Neuron (in vitro differentiated cells): ENCODE measurements around the gene NF1.
A peak's percentile ranks its signal among the peaks of the same experiment; 100 is the strongest.
"Not testable (repeated sequence)": the region's sequence is repeated elsewhere in the genome, so short reads cannot be mapped to it uniquely, and the experiment has no call there.

Experiments used
- H2AFZ ChIP-seq: one replicate; pipeline ENCODE4 v1.6.1; 2013; ENCODE audit warnings: low read depth, mild to moderate bottlenecking, inconsistent platforms, low read length, moderate library complexity
- H3K27me3 ChIP-seq: one replicate; pipeline ENCODE4 v1.6.1; 2013; ENCODE audit warnings: low read length; ENCODE audit not compliant: insufficient read depth
- H3K36me3 ChIP-seq: one replicate; pipeline ENCODE4 v1.6.1; 2013; ENCODE audit warnings: low read length; ENCODE audit not compliant: insufficient read depth
- H3K4me1 ChIP-seq: one replicate; pipeline ENCODE4 v1.6.1; 2013; ENCODE audit warnings: low read length; ENCODE audit not compliant: insufficient read depth
- H3K4me3 ChIP-seq: 2 replicates; pipeline ENCODE4 v1.5.1; 2013; ENCODE audit warnings: mild to moderate bottlenecking, low read length, moderate library complexity
- H3K9me3 ChIP-seq: one replicate; pipeline ENCODE4 v1.6.1; 2013; ENCODE audit warnings: low read length

NF1 gene

DNA sequence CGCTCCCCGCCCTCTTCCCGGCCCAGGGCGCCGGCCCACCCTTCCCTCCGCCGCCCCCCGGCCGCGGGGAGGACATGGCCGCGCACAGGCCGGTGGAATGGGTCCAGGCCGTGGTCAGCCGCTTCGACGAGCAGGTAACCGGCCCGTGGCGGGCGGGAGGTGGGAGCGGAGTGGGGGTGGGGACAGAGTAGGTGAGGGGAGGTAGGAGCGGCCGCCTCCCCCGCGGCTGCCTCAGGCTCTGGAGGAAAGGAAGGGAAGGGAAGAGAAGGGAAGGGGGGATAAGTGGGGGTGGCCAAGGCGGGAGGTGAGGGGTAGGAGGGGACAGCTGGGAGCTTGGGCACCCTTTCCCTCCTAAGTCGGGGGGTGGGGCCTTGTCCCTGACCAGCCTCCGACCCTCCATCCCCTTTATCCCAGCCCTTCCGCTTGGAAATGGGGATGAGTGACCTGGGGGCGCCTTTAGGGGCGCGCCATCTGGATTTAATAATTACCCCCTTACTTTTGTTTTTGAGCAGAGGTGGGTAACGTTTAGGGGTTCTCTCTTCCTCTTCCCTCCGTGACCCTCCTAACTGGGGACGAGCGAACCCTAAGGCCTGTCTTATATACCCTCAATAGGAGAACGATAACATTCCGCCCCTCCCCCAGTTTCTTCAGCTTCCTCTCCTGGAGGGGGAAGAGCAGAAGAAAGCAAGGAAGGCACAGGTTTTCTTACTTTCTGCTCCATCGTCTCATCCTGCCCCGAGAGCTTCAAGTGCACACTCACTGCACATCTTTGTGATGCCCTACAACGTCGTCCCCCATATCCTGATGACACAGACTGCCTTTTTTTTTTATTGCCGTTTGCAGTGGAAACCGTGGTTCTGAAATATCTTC lies 694 bp downstream of the NF1 start:
- Histone ChIP-seq H3K36me3 (no peaks in the 10 kb centered on the region), H3K27me3 (no peaks in the 10 kb centered on the region), H3K9me3 (no peaks in the 10 kb centered on the region), H3K4me1 (peaks cover 8% of the 10 kb centered on the region), H2AFZ (peak overlapping the region; percentile 81), H3K4me3 (peak overlapping the region; percentile 91)

DNA sequence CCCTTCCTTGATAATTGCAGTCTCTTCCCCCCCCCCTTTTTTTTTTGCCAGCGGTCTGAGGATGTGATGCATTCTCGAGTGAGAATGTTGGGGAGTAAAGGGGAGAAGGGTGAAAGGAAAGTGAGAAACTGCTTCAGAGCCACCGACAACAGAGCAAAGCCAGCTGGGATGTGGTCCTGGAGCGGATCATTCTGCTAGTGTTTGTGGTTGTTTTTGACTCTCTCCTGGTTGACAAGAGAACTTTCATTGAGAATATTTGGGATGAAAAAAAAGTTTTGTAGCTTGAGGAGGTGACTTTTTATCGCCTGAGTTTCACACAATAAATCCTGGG lies 1.3 kb downstream of the NF1 start:
- H3K9me3 ChIP-seq = no peaks in the 10 kb centered on the region
- H3K36me3 ChIP-seq = no peaks in the 10 kb centered on the region
- H3K4me3 ChIP-seq = peak overlapping the region; percentile 91
- H2AFZ ChIP-seq = peak overlapping the region; percentile 81
- no peaks in the 10 kb centered on the region for H3K27me3 ChIP-seq
- H3K4me1 ChIP-seq = peaks cover 14% of the 10 kb centered on the region

DNA sequence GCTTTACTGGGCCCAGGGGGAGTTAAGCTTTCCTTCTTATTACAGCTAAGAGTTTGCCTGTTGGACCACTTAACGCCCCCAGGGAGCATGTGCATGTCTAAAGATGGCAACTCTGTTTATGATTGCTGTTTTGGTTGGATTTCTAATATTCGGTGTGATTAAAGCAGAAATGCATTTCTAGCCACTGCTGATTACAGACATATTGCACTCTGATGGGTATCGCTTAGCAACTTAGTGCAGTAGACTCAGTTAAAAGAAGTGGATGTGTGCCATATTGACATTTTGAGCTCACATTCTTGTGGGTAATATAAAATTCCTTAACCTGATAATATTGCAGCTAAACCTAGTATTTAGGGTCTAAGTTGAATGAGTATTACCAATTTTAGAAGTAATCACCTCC lies 4.2 kb downstream of the NF1 start:
- Histone ChIP-seq H3K4me1 (peaks cover 27% of the 10 kb centered on the region), H3K4me3 (no peak overlapping the region), H3K36me3 (no peaks in the 10 kb centered on the region), H3K9me3 (no peaks in the 10 kb centered on the region), H2AFZ (no peak overlapping the region), H3K27me3 (no peaks in the 10 kb centered on the region)

DNA sequence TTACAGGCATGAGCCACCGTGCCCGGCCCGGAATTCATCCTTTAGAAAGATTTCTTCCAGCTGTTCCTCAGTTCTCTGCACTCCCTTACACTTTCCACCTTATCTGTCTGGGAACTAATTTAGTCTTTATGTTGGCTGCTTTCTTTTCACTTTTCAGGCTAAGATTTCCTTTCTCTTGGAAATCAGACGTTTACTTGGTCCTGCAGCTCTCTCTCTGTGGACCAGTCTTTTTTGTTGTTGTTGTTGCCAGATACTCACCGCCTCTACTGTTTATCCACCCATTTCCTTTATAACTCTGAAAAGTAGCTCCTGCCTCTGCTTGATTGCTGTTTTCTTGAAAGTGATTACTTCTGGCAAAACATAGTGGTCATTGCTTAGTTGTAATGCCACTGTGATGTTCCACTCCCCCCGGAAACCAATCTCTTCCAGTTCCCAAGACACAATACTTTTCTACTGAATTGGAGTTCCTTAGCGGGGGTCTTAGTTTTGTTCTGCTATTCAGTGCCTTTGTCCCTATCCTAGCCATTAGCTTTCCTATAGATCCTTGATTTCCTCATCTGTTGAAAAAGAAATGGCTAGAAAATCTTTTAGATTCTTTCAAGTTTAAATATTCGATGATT lies 6.2 kb downstream of the NF1 start:
- H3K27me3 ChIP-seq = no peaks in the 10 kb centered on the region
- H3K36me3 ChIP-seq = peaks cover 2% of the 10 kb centered on the region
- no peak overlapping the region for H2AFZ ChIP-seq
- peaks cover 25% of the 10 kb centered on the region for H3K4me1 ChIP-seq
- H3K9me3 ChIP-seq = no peaks in the 10 kb centered on the region
- no peak overlapping the region for H3K4me3 ChIP-seq

DNA sequence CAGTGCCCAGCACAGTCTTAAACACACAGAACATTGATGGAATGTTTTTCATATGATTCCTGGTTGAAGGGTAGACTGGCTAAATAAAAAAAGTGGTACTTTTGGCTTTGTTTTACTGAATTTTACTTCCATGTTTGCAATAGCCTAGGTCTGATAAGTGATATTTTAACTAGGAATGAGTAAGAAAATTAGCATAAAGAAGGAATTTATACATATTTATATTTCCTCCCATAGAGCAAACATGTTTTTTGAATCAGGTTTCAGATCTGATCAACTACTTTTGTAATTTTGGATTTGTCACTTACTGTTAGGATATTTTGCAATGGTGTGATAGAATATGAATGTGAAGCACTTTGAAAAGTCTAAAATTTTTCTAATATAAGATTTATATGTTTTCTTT lies 7.2 kb downstream of the NF1 start:
- Histone ChIP-seq H2AFZ (no peak overlapping the region), H3K27me3 (no peaks in the 10 kb centered on the region), H3K4me1 (peaks cover 19% of the 10 kb centered on the region), H3K9me3 (no peaks in the 10 kb centered on the region), H3K36me3 (peaks cover 2% of the 10 kb centered on the region), H3K4me3 (no peak overlapping the region)

DNA sequence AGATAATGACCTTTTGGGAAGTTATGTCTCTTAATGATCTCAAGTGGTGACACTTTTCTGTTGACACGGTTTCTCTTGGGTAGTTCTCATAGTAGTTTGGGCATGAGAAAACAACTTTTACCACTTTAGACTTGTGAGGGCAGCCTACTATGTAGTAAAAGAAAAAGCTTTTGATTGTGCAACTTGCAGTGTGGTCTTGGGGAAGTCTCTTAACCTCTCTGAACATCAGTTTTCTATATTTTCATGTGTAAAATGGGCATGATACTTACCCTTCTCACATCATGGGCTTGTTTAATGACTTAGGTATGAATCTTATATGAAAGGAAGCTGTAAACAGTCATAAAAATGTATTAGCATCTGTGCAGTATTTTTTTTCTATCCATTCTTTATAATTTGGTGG lies 11.2 kb downstream of the NF1 start:
- H3K4me3 ChIP-seq = no peak overlapping the region
- H3K36me3 ChIP-seq = peaks cover 2% of the 10 kb centered on the region
- H2AFZ ChIP-seq = no peak overlapping the region
- H3K27me3 ChIP-seq = no peaks in the 10 kb centered on the region
- H3K4me1 ChIP-seq = peaks cover 19% of the 10 kb centered on the region
- H3K9me3 ChIP-seq = no peaks in the 10 kb centered on the region

DNA sequence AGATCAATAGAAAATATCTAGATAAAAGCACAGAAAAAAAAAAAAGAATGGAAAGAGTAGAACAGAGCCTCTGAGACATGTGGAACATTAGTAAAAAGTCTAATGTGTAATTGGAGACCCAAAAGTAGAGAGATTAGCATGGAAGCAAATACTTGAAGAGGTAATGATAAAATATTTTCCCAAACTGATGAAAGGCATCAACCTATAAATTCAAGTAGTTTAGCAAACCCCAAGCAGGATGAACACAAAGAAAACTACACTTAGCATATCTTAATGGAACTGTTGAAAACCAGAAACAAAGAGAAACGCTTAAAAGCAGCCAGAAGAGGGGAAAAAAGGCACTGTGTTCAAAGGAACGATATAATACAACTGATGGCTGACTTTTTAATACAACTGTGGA lies 16.4 kb downstream of the NF1 start:
- H3K36me3 ChIP-seq = peaks cover 7% of the 10 kb centered on the region
- H3K4me1 ChIP-seq = peaks cover 12% of the 10 kb centered on the region
- H3K27me3 ChIP-seq = no peaks in the 10 kb centered on the region
- H2AFZ ChIP-seq = no peak overlapping the region
- no peaks in the 10 kb centered on the region for H3K9me3 ChIP-seq
- H3K4me3 ChIP-seq = no peak overlapping the region

DNA sequence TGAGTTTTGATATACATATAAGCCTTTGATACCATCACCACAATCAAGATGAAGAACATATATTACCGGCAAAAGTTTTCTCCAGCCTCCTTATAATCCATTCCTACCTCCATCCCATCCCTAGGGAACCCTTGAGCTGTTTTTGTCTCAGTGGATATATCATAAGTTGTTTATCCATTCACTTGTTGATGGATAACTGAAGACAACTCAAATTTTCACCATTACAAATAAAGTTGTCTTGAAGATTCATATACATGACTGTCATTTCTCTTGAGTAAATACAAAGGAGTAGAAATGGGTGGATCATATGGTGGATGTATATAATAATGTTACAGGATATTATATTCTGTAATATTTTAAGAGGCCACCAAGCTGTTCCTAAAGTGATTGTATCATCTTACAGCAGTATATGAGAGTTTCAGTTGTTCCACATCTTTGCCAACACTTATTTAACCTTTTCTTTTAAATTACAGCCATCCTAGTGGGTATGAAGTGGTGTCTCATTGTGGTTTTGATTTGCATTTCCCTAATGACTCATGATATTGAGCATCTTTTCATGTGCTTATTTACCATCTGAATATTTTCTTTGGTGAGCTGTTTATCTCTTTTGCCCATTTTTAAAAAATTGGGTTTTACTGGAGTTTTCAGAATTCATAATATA lies 17.4 kb downstream of the NF1 start:
- Histone ChIP-seq H3K4me1 (peaks cover 12% of the 10 kb centered on the region), H3K36me3 (peaks cover 7% of the 10 kb centered on the region), H3K4me3 (no peak overlapping the region), H3K27me3 (no peaks in the 10 kb centered on the region), H3K9me3 (no peaks in the 10 kb centered on the region), H2AFZ (no peak overlapping the region)

DNA sequence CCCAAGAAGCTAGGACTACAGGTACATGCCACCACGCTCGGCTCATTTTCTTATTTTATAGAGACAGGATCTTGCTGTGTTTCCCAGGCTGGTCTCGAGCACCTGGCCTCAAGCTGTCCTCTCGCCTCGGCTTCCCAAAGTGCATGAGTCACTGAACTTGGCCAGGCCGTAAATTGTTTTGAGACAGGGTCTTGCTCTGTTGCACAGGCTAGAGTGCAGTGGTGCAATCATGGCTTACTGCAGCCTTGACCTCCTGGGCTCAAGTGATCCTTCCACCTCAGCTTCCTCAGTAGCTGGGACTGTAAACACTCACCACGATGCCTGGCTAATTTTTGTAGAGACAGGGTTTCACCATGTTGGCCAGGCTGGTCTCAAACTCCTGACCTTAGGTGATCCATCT lies 18.6 kb downstream of the NF1 start:
- not testable (repeated sequence) for H3K4me3 ChIP-seq, H3K27me3 ChIP-seq, H3K9me3 ChIP-seq, H3K36me3 ChIP-seq, H2AFZ ChIP-seq
- H3K4me1 ChIP-seq = peaks cover 12% of the 10 kb centered on the region

DNA sequence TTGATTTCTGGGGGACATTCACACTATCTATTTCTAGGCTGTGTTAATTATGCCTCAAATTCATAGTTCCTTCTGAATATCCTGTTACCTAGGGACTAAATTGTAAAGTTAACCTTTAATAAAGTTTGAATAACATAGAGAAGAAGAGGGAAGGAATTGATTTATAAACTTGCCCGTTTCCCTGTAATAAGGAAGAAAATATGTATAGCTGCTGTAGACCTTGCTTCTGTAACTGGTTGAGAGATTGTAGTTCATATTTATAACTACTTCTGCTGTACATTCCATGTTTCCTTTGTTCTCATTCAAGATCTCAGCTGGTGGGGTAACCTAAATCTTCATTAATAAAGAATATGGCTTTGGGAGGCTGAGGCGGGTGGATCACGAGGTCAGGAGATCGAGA lies 19.2 kb downstream of the NF1 start:
- peaks cover 7% of the 10 kb centered on the region for H3K36me3 ChIP-seq
- H2AFZ ChIP-seq = no peak overlapping the region
- H3K9me3 ChIP-seq = no peaks in the 10 kb centered on the region
- no peak overlapping the region for H3K4me3 ChIP-seq
- no peaks in the 10 kb centered on the region for H3K27me3 ChIP-seq
- H3K4me1 ChIP-seq = peaks cover 12% of the 10 kb centered on the region

DNA sequence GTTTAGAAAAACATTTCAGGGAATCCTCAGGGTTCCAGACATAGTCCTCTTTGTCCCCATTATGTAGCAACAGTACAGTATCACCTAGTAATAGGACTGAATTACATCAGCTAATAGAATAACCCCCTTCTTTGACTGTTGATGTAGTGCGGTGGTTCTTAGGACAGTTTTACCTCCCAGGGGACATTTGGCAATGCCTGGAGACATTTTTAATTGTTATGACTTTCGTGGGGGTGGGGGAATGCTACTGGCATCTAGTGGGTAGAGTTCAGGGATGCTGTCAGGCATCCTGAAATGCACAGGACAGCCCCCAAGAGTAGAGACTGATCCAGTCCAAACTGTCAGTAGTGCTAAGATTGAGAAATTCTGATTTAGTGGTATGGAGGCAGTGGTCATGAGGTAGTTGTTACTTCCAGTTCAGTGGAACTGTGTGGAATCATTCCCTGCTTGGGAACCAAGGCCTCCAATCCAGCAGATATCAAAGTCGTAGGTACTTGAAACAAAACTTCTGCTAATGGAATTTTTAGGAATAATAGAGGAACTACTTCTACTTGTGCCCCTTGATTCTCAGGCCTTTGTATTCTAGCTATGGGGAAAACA lies 20.3 kb downstream of the NF1 start:
- Histone ChIP-seq H3K36me3 (peaks cover 7% of the 10 kb centered on the region), H3K27me3 (no peaks in the 10 kb centered on the region), H2AFZ (no peak overlapping the region), H3K9me3 (no peaks in the 10 kb centered on the region), H3K4me3 (no peak overlapping the region), H3K4me1 (peaks cover 9% of the 10 kb centered on the region)

DNA sequence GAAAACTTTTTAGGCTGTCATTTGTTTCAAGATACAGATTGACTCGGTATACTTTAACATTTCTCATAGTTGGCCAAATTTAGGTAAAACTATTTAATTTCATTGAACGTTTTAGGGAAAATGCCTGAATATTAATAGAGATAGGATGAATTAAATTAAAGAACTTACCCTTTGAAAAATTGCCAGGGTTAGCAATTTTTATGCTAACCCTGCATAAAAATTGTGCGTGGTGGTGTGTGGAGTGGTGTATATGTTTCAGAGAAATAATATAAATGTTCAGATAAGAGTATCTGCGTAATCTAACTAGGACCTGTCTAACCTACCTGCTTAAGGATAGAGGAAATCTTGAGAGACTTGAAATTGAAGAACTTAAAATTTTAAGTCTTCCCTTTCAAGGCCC lies 21.4 kb downstream of the NF1 start:
- no peak overlapping the region for H3K4me3 ChIP-seq
- peaks cover 7% of the 10 kb centered on the region for H3K36me3 ChIP-seq
- peaks cover 5% of the 10 kb centered on the region for H3K4me1 ChIP-seq
- no peaks in the 10 kb centered on the region for H3K27me3 ChIP-seq
- H2AFZ ChIP-seq = no peak overlapping the region
- no peaks in the 10 kb centered on the region for H3K9me3 ChIP-seq

DNA sequence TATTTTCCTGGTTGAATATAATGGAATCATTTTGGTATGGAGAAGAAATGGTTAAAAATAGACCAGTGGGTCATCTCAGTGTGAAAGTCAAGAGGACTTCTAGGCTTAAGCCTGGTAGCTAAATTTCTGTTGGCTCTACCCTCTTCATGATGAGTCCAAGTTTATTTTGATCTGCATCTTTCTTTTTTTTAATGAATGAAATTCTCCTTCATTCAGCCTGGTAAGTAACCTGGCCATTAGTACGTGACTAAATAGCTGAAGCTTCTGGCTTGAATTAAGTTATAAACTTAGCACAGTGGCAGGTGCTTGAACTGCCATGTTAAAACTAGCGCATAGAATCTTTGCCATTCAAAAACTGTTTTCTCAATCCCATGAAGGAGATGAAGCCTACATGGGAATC lies 28.0 kb downstream of the NF1 start:
- no peak overlapping the region for H2AFZ ChIP-seq
- H3K36me3 ChIP-seq = no peaks in the 10 kb centered on the region
- no peaks in the 10 kb centered on the region for H3K4me1 ChIP-seq
- H3K9me3 ChIP-seq = no peaks in the 10 kb centered on the region
- H3K4me3 ChIP-seq = no peak overlapping the region
- no peaks in the 10 kb centered on the region for H3K27me3 ChIP-seq
